ENCODE measurements around the gene IRF2BP1.

IRF2BP1 gene

GRCh38 chr19:45885556-45886426 is at the start of gene IRF2BP1:
Gene IRF2BP1, minus strand, starts transcription at chr19:45886141. Its CDS starts 367 bp downstream, at chr19:45885774.
- Mint-ChIP-seq H3K9me3 (no peaks in the 10 kb centered on the region), H3K27ac (peak within 1 kb of the TSS; percentile 92), H3K4me3 (peak within 1 kb of the TSS; percentile 92), H3K36me3 (ENCODE audit: low read depth) (peaks cover 4% of the 10 kb centered on the region), H3K27me3 (ENCODE audit: low read depth) (no peaks in the 10 kb centered on the region), H3K4me1 (ENCODE audit: low read depth) (peaks cover 15% of the 10 kb centered on the region)
- peak; percentile 88 for DNase-seq (ENCODE audit: low spot score)

- Mint-ChIP-seq H3K4me1 (ENCODE audit: low read depth) (peaks cover 5% of the 10 kb centered on the region), H3K27me3 (ENCODE audit: low read depth) (peaks cover 32% of the 10 kb centered on the region), H3K4me3 (no peak overlapping the region), H3K27ac (no peak overlapping the region), H3K9me3 (peaks cover 4% of the 10 kb centered on the region), H3K36me3 (ENCODE audit: low read depth) (peaks cover 4% of the 10 kb centered on the region)
- DNase-seq (ENCODE audit: low spot score) = no peak
Measured at GRCh38 chr19:45935267-45935666, 49.3 kb upstream of the IRF2BP1 start.

GRCh38 chr19:45934551-45935230 is 48.8 kb upstream of the IRF2BP1 start:
- Mint-ChIP-seq H3K4me3 (no peak overlapping the region), H3K9me3 (peaks cover 4% of the 10 kb centered on the region), H3K36me3 (ENCODE audit: low read depth) (peaks cover 4% of the 10 kb centered on the region), H3K27me3 (ENCODE audit: low read depth) (peaks cover 34% of the 10 kb centered on the region), H3K27ac (no peak overlapping the region), H3K4me1 (ENCODE audit: low read depth) (peaks cover 5% of the 10 kb centered on the region)
- DNase-seq (ENCODE audit: low spot score) = no peak

GRCh38 chr19:45933759-45934158 is 47.8 kb upstream of the IRF2BP1 start:
- peaks cover 1% of the 10 kb centered on the region for H3K9me3 Mint-ChIP-seq
- H3K4me1 Mint-ChIP-seq (ENCODE audit: low read depth) = peaks cover 1% of the 10 kb centered on the region
- peaks cover 27% of the 10 kb centered on the region for H3K27me3 Mint-ChIP-seq (ENCODE audit: low read depth)
- H3K4me3 Mint-ChIP-seq = no peak overlapping the region
- DNase-seq (ENCODE audit: low spot score) = no peak
- no peaks in the 10 kb centered on the region for H3K36me3 Mint-ChIP-seq (ENCODE audit: low read depth)
- no peak overlapping the region for H3K27ac Mint-ChIP-seq

GRCh38 chr19:45931055-45931454 is 45.1 kb upstream of the IRF2BP1 start:
- no peak for DNase-seq (ENCODE audit: low spot score)
- H3K4me1 Mint-ChIP-seq (ENCODE audit: low read depth) = peaks cover 11% of the 10 kb centered on the region
- H3K4me3 Mint-ChIP-seq = no peak overlapping the region
- no peaks in the 10 kb centered on the region for H3K9me3 Mint-ChIP-seq
- peaks cover 21% of the 10 kb centered on the region for H3K27me3 Mint-ChIP-seq (ENCODE audit: low read depth)
- H3K27ac Mint-ChIP-seq = no peak overlapping the region
- no peaks in the 10 kb centered on the region for H3K36me3 Mint-ChIP-seq (ENCODE audit: low read depth)

- H3K36me3 Mint-ChIP-seq (ENCODE audit: low read depth) = no peaks in the 10 kb centered on the region
- H3K27me3 Mint-ChIP-seq (ENCODE audit: low read depth) = peaks cover 14% of the 10 kb centered on the region
- no peak for DNase-seq (ENCODE audit: low spot score)
- H3K9me3 Mint-ChIP-seq = no peaks in the 10 kb centered on the region
- peaks cover 19% of the 10 kb centered on the region for H3K4me1 Mint-ChIP-seq (ENCODE audit: low read depth)
- H3K27ac Mint-ChIP-seq = no peak overlapping the region
- peak overlapping the region; percentile 54 for H3K4me3 Mint-ChIP-seq
Measured at GRCh38 chr19:45929247-45929646, 43.3 kb upstream of the IRF2BP1 start.

GRCh38 chr19:45927565-45928261 is 41.8 kb upstream of the IRF2BP1 start:
- Mint-ChIP-seq H3K27me3 (ENCODE audit: low read depth) (peaks cover 13% of the 10 kb centered on the region), H3K27ac (peak overlapping the region; percentile 86), H3K4me3 (peak overlapping the region; percentile 96), H3K36me3 (ENCODE audit: low read depth) (no peaks in the 10 kb centered on the region), H3K9me3 (no peaks in the 10 kb centered on the region), H3K4me1 (ENCODE audit: low read depth) (peaks cover 19% of the 10 kb centered on the region)
- peak; percentile 87 for DNase-seq (ENCODE audit: low spot score)

- Mint-ChIP-seq H3K36me3 (ENCODE audit: low read depth) (no peaks in the 10 kb centered on the region), H3K27me3 (ENCODE audit: low read depth) (peaks cover 4% of the 10 kb centered on the region), H3K27ac (no peak overlapping the region), H3K4me1 (ENCODE audit: low read depth) (peaks cover 27% of the 10 kb centered on the region), H3K9me3 (no peaks in the 10 kb centered on the region), H3K4me3 (no peak overlapping the region)
- no peak for DNase-seq (ENCODE audit: low spot score)
Measured at GRCh38 chr19:45924891-45925447, 39.0 kb upstream of the IRF2BP1 start.

- H3K4me1 Mint-ChIP-seq (ENCODE audit: low read depth) = peaks cover 37% of the 10 kb centered on the region
- no peaks in the 10 kb centered on the region for H3K27me3 Mint-ChIP-seq (ENCODE audit: low read depth)
- no peak overlapping the region for H3K27ac Mint-ChIP-seq
- no peaks in the 10 kb centered on the region for H3K9me3 Mint-ChIP-seq
- no peaks in the 10 kb centered on the region for H3K36me3 Mint-ChIP-seq (ENCODE audit: low read depth)
- DNase-seq (ENCODE audit: low spot score) = no peak
- H3K4me3 Mint-ChIP-seq = no peak overlapping the region
Measured at GRCh38 chr19:45922281-45922680, 36.3 kb upstream of the IRF2BP1 start.

GRCh38 chr19:45920458-45920857 is 34.5 kb upstream of the IRF2BP1 start:
- peak overlapping the region; percentile 70 for H3K27ac Mint-ChIP-seq
- no peaks in the 10 kb centered on the region for H3K27me3 Mint-ChIP-seq (ENCODE audit: low read depth)
- H3K9me3 Mint-ChIP-seq = no peaks in the 10 kb centered on the region
- H3K4me3 Mint-ChIP-seq = peak overlapping the region; percentile 41
- H3K36me3 Mint-ChIP-seq (ENCODE audit: low read depth) = no peaks in the 10 kb centered on the region
- peaks cover 37% of the 10 kb centered on the region for H3K4me1 Mint-ChIP-seq (ENCODE audit: low read depth)
- DNase-seq (ENCODE audit: low spot score) = no peak

- Mint-ChIP-seq H3K9me3 (no peaks in the 10 kb centered on the region), H3K4me1 (ENCODE audit: low read depth) (peaks cover 36% of the 10 kb centered on the region), H3K36me3 (ENCODE audit: low read depth) (no peaks in the 10 kb centered on the region), H3K27ac (no peak overlapping the region), H3K4me3 (no peak overlapping the region), H3K27me3 (ENCODE audit: low read depth) (no peaks in the 10 kb centered on the region)
- DNase-seq (ENCODE audit: low spot score) = no peak
Measured at GRCh38 chr19:45919678-45920077, 33.7 kb upstream of the IRF2BP1 start.

GRCh38 chr19:45918721-45919120 is 32.8 kb upstream of the IRF2BP1 start:
- Mint-ChIP-seq H3K27ac (peak overlapping the region; percentile 68), H3K27me3 (ENCODE audit: low read depth) (no peaks in the 10 kb centered on the region), H3K36me3 (ENCODE audit: low read depth) (no peaks in the 10 kb centered on the region), H3K4me3 (peak overlapping the region; percentile 26), H3K9me3 (no peaks in the 10 kb centered on the region), H3K4me1 (ENCODE audit: low read depth) (peaks cover 36% of the 10 kb centered on the region)
- no peak for DNase-seq (ENCODE audit: low spot score)

GRCh38 chr19:45917421-45918091 is 31.6 kb upstream of the IRF2BP1 start:
- H3K4me1 Mint-ChIP-seq (ENCODE audit: low read depth) = peaks cover 36% of the 10 kb centered on the region
- peak; percentile 19 for DNase-seq (ENCODE audit: low spot score)
- no peaks in the 10 kb centered on the region for H3K27me3 Mint-ChIP-seq (ENCODE audit: low read depth)
- peak overlapping the region; percentile 73 for H3K27ac Mint-ChIP-seq
- peak overlapping the region; percentile 63 for H3K4me3 Mint-ChIP-seq
- no peaks in the 10 kb centered on the region for H3K36me3 Mint-ChIP-seq (ENCODE audit: low read depth)
- H3K9me3 Mint-ChIP-seq = no peaks in the 10 kb centered on the region

Data from T-helper 2 cell treated with Interferon-gamma antibody and Interleukin-4, amounts not matched to agents 5 μg/mL and 100 μg/mL, for 36 hours (primary cell).